GM19455 (cell line): ENCODE measurements around the gene ADGRG6.
"Not testable (repeated sequence)": the region's sequence is repeated elsewhere in the genome, so short reads cannot be mapped to it uniquely, and the experiment has no call there.

ENCODE experiments used
- ATAC-seq: cut with Tn5 transposase; IDR thresholded peaks from one replicate; pipeline ENCODE4 v1.9.1; 2021; ENCODE audit not compliant: unreplicated experiment

The ADGRG6 gene

DNA sequence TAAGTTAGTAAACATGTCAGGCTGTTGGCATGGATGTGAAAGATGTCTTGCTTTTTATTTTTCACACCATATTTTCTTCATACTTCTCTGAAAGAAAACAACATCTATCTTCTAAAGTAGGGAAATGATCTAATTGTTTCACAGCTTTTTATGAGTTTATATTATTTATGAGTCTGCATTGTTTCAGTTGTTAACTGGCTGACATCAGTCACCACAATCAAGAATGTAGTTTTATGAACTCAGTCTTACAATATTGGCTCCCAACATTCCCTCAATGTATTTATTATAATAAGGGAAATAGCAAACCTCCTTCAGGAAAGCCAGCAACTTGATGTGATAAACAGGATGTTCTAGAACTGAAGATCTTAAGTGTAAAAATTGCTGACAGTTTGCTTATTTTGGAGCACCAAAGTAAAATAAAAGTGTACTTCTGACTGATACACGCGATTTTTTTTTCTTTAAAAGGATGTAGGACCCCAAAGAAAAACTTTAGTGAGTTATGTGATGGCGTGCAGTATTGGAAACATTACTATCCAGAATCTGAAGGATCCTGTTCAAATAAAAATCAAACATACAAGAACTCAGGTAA, 106.0 kb downstream of the ADGRG6 start:
- no peak for ATAC-seq

DNA sequence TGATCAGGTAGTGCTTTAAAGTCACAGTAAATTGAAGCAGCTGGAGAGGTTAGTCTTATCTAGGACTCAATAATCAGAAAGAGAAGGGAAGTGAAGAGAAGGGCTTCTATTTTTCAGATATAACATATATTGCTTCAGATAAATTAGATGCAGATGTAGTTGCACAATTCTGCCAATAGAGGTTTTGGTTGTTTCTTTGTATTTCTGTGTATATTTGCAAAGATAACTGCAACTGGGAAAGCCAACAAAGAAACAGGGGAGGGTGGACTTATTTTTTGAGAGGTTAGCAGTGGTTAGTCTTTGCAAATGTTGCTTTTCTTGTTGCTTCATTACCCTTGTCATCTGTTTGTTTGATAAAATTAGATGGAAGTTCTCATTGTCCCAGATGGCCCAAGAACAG, 106.6 kb downstream of the ADGRG6 start:
- no peak for ATAC-seq

GRCh38 chr6:142409794-142410193, 108.0 kb downstream of the ADGRG6 start:
- no peak for ATAC-seq

DNA sequence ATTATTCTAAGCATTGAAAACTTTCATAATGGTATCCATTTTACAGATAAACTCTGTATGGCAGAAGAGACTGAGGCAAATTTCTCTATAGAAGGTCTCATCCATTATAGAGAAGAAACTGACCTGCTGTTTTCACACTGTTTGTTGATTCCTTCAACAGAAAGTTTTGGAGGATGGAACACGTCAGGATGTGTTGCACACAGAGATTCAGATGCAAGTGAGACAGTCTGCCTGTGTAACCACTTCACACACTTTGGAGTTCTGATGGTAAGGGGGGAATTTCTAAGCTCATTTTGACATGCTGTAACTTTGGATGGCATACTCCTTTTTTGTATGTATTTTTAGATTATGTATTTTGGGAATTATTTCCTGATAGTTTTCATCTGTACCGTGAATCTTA, 109.3 kb downstream of the ADGRG6 start:
- ATAC-seq, result no peak

DNA sequence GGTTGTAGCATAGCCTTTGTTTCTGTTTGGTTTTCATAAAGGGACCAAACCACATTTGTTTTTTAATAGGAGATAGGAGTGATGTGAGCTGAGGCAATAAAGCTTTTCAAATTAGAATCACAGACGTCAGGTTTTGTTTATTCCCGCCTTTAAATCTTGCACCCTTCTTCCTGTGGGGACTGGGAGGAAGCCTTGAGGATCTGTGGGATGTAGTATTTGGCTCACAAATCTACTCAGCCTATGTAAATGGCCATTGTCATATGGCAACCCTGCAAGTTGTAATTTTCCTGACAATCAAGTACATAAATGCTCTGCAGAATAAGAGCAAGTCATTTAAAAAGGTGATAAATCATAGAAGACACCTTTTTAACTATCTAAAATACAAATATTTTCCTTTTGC, 110.4 kb downstream of the ADGRG6 start:
- ATAC-seq, result no peak

DNA sequence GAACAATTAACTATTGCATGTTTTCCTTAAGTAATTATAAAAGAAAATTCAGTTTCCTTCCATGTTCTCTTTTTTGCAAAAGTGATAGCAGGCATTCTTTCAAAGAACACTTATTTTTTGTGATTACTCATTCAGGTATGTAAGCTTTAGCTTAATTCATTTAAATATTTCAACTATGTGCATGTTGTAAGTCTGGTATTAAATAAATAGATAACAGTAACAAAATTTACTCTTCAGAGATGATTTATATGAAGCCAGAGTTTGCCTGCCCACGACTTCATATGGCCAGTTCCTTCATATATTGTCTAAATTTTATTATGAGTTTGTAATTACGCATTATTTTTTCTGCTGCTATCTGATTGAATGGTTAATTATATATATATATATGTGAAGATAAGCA, 110.9 kb downstream of the ADGRG6 start:
- ATAC-seq, result no peak

DNA sequence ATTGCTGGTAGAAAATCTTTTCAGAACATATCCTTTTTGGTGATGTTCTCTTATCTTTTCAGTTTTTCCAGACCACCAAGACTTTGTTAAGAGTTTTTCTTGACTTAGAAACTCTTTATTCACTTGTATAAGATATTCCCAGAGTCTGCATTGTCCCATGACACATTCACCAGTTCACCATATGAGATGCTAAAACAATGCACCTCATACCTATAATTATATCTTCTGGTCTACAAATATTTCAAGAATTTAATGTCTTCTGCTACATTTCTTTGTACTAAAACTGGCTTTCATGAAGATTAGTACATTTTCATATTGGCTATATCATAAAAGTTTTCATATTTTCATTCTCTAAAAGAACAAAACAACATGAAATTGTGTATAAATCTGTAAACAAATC, 111.3 kb downstream of the ADGRG6 start:
- ATAC-seq, result no peak

DNA sequence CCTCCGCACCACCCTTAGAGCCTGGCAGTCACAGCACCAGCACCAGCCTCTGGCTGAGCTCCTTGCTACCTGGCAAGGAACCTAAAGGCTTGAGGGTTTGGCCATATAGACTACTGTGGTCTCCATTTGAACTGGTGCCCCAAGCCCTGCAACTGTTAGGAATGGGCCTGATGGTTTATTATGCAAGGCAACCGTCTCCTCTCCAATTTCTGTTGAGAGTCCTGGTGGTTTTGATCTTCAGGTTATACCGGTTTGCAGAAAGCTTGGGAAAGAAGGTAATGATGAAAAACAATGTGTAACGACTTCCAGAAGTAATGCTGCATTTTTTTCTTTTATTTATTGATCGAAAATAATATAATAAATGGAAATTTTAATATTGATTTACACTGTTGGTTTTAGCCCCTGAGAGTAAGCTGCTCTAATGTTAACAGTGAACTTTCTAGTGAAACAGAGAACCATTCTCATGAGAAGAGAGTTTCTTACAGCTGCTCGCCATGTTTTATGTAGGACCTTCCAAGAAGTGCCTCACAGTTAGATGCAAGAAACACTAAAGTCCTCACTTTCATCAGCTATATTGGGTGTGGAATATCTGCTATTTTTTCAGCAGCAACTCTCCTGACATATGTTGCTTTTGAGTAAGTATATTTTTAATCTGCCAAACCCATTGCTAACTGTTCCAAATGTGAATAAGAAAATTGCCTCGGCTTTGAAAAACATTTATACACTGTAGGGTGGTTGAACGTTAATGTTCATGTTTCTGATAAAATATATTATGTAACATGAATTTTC, 112.8 kb downstream of the ADGRG6 start:
- no peak for ATAC-seq

DNA sequence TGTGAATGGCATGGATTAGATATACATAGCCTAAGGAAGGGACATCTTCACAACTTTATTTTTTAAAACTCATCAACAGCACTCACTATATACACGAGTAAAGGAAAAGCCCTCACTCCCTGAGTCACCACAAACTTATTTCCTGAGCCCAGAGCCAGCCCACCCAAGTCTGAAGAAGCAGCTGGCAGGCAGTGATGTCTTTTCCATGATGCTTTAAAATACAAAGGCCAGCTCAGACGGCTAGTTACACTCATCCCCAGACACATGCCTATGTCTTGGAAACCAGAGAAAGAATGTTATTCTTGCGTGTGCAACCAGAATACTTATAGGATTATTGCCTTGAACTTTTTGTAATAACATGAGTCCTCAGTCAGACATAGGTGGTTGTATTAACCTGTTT, 114.4 kb downstream of the ADGRG6 start:
- ATAC-seq, result no peak

- ATAC-seq, result no peak
Observed at GRCh38 chr6:142416686-142417085, 114.9 kb downstream of the ADGRG6 start.

DNA sequence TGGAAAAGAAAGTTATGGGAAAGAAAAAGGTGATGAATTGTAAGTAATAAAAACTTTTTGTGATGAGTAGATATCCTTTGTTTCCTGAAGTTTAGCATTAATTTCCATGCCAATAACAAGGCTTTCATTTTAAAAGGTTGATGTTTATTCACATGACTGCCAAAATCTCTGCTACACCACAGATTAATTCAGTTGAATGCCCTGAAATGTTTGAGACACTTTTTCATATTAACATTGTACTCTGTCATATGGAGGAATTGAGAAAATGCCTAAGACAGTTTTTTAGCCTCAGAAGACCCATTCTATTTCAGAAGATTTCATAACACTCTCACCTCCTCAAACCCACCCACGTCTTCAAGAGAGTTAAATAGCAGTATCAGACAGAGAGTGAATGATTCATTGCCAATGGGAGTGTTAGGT, 115.5 kb downstream of the ADGRG6 start:
- no peak for ATAC-seq

DNA sequence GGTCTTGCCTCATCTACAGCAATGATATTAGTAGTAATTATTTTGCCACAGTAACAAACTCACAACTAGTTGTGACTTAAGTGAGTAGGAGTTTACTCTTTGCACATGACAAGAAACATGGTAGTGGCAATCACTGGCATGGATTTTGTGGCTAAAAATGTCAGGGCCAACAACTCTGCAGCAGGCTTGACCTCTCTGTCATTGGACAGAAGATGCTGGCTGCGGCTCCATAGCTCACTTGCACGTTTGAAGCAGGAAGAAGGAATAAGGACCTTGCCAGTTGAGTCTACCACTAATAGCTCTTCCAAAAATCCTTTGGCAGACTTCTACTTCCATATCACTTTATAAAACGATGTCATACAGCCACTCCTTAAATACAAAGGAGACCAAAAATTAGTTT, 117.3 kb downstream of the ADGRG6 start:
- no peak for ATAC-seq

DNA sequence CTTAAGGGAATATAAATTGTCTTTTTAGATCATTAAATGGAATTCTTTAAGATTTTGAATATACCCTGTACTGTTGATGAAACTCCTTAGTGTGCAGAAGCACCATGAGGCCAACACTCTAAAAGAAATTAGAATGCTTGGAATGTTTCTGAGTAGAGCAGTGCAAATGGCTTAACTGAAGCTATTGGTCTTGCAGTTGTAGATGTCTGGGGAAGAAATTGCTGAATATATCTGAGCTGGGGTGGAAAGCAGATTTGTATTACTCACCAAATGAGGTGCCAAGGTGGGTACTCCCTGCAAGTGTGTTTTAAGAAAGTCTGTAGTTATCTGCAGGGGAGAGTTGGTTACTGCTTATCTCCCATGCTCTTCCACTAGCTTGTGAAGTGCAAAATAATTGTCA, 119.0 kb downstream of the ADGRG6 start:
- no peak for ATAC-seq

DNA sequence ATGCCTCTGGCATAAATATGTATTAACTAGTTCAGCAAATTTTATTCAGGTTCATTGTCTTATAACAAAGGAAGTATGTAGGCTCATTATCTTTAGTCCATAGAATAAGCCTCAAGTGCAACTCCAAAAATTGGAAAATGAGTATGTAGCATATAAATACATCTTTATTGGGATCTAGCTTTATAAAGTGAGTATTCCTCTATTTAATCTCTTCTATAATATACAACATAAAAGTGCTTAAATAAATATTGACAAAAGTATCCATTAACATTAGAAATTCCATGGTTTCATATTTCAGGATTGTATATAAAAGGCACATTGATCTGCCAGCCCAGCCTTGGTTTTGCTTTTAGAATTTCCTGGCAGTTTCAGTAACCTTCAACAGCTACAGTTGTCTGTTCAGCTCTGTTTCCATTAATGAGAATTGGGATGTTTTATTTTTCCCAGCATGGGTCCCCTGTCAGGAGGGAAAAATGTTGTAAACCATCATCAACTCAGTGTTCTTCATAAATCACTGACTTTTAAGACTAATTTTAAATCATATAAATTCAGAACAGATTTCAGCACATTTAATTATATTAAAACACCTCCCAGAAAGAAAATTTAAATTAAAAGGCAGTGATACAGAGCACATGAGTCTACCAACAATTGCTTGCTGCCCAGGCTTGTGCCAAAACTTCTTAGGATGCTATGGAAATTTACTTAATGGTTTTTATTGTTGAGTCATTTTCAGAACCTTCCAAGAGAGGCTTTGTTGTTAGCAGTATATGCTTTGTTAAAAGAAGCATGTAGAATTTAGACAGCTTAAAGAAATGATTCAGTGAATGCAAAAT, 119.7 kb downstream of the ADGRG6 start:
- no peak for ATAC-seq

DNA sequence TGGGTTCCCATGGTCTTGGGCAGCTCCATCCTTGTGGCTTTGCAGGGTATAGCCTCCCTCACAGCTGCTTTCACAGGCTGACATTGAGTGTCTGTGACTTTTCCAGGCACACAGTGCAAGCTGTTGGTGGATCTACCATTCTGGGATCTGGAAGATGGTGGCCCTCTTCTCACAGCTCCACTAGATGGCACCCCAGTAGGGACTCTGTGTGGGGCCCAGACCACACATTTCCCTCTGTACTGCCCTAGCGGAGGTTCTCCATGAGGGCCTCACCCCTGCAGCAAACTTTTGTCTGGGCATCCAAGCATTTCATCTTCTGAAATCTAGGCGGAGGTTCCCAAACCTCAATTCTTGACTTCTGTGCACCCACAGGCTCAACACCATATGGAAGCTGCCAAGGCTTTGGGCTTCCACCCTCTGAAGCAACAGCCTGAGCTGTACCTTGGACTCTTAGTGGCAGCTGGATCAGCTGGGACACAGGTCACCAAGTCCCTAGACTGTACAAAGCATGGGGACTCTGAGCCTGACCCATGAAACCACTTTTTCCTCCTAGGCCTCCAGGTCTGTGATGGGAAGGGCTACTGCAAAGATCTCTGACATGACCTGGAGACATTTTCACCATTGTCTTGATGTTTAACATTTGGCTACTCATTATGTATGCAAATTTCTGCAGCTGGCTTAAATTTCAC, 124.8 kb downstream of the ADGRG6 start:
- ATAC-seq, result not testable (repeated sequence)

DNA sequence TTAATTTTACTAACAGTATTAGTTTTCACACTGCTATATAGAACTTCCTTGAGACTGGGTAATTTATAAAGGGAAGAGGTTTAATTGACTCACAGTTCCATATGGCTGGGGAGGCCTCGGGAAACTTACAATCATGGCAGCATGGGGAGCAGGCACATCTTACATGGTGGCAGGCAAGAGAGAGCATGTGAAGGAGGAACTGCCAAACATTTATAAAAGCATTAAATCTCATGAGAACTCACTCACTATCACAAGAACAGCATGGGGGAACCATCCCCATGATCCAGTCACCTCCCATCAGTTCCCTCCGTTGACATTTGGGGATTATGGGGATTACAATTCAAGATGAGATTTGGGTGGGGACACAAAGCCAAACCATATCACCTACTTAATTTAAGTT, 126.7 kb downstream of the ADGRG6 start:
- ATAC-seq, result not testable (repeated sequence)

DNA sequence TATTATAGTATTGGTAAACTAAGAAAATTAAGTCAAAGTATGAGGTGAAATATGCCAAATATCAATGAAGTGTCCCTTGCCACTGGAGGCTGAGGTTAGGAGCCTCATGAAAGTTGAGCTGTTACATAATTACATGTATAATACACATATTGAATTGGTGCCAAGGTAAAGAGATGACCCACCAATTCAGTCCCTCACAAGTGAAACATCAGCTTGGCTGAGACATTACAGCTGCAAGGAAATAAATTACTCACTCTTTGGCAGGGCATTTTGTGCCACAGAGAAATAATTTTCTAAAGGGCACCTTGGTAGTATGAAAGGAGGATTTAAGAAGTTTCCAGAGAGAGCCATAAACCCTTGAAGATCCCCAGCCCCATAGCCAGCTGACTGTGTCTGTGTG, 127.4 kb downstream of the ADGRG6 start:
- ATAC-seq, result no peak

GRCh38 chr6:142433419-142433818, 131.6 kb downstream of the ADGRG6 start:
- no peak for ATAC-seq

DNA sequence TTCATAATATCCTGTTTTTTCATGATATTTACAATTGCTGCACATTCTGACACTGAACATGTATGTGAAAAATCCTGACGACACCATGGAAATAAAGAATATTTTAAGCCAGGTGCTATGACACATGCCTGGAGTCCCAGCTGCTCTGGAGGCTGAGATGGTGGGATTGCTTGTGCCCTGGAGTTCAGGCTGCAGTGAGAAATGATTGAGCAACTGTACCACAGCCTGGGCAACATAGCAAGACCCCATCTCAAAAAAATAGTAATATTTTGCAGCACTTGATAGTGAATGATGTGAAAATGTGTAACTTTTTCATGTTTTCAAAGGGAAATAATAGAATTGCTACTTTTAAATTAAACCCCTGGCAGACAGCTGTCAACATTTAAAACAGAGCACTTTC, 137.1 kb downstream of the ADGRG6 start:
- no peak for ATAC-seq

DNA sequence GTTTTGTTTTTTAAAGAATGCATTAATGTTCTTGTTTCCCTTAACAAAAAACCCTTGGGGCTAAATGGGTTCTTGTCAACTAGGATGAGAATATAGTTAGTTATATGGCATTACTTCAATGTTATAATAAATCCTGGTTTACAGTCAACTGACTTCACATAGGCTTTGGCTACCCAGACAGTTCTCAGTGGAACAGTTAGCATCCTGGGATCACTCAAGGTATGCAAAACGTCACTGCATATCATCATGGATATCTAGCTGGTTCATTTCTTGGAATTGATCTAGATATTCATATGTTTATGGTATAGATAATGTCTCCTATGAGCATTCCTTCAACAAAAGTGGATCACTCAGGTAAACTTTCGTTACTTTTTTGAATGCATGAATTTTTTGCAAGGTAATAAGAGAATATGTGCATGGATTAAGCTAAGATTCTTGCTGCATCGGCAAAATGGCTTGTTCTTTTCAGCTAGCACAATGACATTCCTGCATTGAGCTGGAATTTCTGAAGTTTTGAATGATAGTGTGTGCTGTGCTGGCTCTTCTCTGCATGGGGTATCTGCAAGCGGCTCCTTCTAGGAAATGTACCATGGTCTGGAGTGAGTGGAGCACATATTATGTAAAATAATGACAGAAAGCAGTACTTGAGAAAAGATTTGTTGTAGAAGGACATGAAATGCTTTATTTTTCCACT, 138.9 kb downstream of the ADGRG6 start:
- no peak for ATAC-seq

GRCh38 chr6:142441716-142442115, 139.9 kb downstream of the ADGRG6 start:
- ATAC-seq, result no peak
